Stimulated activated CD4-positive, alpha-beta T cell treated with anti-CD3 and anti-CD28 coated beads, Interleukin-1b, Interleukin-23, amount 100 ng/mL, for 4 hours (primary cell): ENCODE measurements around the gene PRKACG.

Experiments
- DNase-seq, 2 donors: peaks; one replicate each; pipeline ENCODE4 v3.0.0-alpha.2; 2020; ENCODE audit warnings: low read depth in 2 of 2

PRKACG gene

GRCh38 chr9:68983522-68984424 is 30.1 kb downstream of the PRKACG start:
- DNase-seq: no peak

DNA sequence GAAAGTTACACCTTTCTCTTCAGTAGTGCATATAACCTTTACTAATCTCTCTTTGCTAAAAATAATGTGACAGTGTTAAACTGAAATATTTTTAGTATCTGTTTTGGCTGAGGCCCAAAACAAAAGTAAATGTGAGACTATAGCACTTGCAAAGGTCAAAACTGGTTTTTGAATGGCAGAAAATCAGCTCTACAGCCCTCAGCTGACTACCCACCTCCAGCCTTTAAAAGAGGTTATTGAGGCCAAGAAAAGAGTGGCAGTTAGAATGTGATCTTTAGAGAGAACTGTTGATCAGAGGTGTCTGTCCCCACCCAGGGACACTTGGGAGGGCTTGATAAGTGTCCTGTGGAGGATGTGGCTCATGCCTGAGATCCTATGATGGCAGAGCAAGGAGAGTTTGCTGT is 30.9 kb downstream of the PRKACG start:
- DNase-seq: no peak

DNA sequence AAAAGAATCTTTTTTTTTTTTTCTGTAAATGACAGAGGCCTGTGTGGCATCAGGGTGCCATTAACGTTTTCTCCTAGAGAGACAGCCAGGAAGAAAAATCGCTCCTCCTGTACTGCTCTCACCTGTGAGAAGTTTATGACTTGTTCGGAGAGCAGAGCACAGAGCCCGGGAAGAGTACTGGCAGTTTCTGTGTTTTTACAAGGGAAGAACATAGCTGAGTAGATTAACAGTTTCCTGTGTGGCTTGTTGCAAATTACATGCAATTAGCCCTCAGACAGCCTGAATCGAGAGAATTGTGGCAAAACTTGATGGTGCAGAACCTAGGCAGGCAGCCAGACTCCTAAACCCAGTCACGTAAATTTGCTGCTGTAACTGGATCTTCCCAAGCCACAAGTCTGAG is 32.1 kb downstream of the PRKACG start:
- DNase-seq: no peak

DNA sequence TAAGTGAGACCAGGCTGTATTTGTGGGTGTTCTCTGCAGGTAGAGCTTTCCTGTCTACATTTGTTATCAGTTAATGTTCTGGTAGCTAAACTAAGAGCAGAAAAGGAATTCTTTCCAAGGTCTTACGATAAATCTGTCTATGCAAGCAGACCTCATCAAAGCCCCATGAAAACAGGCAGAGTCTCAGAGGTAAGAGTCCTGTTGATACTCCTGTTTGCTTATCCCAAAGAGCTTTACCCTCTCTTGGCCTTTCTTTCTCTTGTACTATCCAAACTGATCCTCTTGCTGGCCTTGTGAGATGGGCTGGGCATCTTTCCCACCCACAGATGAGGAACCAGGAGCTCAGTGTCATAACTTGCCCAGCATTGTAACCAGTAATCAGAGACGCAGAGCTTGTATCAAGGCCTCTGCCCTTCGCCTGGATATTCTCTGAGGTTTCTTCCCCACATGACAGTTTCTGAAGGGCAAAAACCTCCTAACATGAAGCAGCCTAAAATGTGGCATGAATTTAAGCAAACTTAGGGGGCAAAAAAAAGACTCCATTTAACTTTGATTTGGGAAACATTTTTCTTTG is 33.5 kb downstream of the PRKACG start:
- no peak for DNase-seq

- no peak for DNase-seq
Observed at GRCh38 chr9:68979538-68980314, 34.2 kb downstream of the PRKACG start.

- DNase-seq: no peak
Observed at GRCh38 chr9:68978501-68978900, 35.4 kb downstream of the PRKACG start.

- no peak for DNase-seq
Observed at GRCh38 chr9:68978066-68978465, 35.8 kb downstream of the PRKACG start.

GRCh38 chr9:68975365-68976043 is 38.4 kb downstream of the PRKACG start:
- DNase-seq: no peak

GRCh38 chr9:68974901-68975300 is 39.0 kb downstream of the PRKACG start:
- no peak for DNase-seq

DNA sequence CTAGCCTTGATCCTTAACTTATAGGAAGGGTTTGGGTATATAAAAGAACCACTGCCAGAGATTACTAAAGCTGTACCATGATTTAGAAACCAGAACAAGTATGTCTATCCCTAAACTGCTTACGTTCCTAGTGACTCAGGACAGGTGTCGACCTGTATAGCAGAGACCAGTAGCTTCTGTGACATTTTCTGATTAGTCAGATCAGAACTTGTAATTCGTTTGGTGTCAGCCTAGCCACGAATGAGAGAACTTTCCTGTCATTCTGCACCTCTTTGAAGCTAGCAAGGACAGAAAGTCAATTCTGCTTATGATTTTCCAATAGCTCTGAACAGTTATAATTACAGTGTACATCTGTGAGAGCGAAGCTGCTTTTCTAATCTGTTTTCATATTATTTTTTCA is 39.5 kb downstream of the PRKACG start:
- no peak for DNase-seq

DNA sequence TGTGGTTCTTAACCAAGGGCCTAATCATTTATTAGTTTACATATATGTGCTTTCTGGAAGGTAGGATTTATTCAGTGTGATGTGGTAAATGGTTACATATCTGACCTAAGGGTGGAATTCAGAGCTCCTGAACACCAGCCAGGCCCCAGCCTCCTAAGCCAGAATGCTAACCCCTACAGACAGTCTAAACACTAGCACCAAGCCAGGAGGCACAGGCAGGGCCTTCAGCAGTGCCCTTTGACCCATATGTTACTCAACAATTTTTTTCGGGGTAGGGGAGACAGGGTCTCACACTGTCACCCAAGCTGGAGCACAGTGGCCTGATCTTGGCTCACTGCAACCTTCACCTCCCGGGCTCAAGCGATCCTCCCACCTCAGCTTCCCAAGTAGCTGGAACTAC is 40.3 kb downstream of the PRKACG start:
- DNase-seq: no peak

DNA sequence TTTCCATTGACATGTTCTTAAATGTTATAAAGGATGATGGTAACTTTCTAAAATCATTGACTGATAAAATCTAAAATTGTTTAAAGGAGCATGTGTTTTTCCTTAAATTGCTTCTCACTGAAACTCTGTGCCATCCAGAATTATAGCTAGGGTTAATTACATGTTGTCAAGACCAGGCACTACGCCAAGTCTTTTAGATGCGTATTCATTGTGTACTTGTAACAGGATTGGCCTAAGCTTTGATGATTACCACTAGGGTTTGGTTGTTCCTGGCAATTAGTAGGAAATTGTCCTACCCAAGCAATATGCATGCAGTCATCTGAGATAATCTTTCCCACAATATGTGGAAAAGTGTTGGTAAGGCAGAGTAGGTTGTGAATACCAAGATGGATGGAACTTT is 43.8 kb downstream of the PRKACG start:
- DNase-seq: no peak

DNA sequence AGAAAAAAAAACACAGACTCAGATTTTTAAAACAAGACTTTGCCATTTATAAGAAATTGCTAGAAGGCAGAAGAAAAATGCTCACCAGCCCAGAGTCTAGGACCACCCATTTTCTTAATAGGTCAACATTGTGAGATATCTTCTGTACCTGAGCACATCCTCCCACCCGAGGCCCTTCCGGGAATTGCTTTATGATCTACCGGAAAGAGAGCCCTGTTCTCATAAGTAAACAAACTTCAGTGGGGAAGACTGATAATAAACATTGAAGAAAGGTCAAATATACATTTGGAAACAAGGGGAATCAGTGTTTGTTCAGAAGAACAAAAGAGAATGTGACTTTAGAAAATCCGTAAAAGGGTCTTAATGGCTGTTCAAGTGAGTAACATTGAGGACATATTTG is 44.4 kb downstream of the PRKACG start:
- DNase-seq: no peak

GRCh38 chr9:68967800-68968199 is 46.1 kb downstream of the PRKACG start:
- DNase-seq: no peak

- no peak for DNase-seq
Observed at GRCh38 chr9:68966496-68966944, 47.4 kb downstream of the PRKACG start.

GRCh38 chr9:68964765-68965164 is 49.1 kb downstream of the PRKACG start:
- DNase-seq: no peak

DNA sequence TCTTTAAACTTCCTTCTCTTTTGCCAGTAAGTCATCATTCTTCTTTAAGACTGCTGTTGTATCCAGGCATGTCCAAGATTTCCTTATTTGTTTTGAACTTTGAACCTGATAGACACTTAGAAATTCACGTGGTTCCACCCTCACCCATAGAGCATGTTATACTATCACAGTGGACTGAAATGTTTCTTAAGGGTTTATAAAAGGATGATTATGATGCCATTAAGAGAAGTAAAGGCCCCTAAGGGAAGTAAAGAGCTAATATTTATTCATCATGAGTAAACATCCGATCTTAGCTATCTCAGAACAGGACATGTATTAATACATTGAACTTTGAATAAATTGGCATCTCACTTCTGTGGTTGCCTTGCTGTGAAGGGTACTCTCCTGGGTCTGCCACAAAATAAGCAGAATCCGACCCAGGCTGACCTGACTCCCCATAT is 49.8 kb downstream of the PRKACG start:
- DNase-seq: no peak

DNA sequence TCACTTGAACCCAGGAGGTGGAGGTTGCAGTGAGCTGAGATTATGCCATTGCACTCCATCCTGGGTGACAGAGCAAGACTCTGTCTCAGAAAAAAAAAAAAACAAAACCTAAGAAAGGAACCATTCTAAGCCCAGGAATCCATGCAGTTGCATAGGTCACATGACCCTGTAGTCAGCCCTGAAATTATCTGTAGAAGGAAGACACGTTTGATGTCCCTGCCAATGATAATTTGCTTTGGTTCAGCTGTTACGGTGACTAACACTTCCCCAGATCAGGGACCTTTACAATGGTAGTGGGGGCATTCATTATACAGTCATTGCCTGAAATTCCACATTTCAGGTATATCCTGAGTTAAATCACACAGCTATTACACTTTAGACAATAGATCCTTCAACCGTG is 50.5 kb downstream of the PRKACG start:
- DNase-seq: no peak
